Caco-2 (cell line): Measurements from ENCODE around the gene DLD. TPM values are rescaled to one million over a fixed set of nuclear protein-coding genes. Genes with fewer than 3 reads are reported as not detected.

Experiments used
- BruUV-seq: library from RNA; stranded (reverse); fragments of 400-500 nt; replicated peaks from 2 replicates; lab custom pipeline; 2021; lab: Mats Ljungman, UMichigan
- CTCF ChIA-PET: fragments of 300-600 bp; sonication (Branson Sonifier 250); formaldehyde crosslinking; loops from one replicate; lab custom pipeline; 2022; ENCODE audit warnings: antibody characterized with exemption; lab: Charles Lee
- POLR2A ChIA-PET: fragments of 300-600 bp; sonication (Branson Sonifier 250); formaldehyde crosslinking; loops from one replicate; lab custom pipeline; 2022; ENCODE audit warnings: antibody characterized with exemption; lab: Charles Lee
- DNase-seq, 2 experiments: peaks; one replicate each; pipeline versions ENCODE4 v3.0.0 to v3.0.0-alpha.2; 2020 to 2022
- H3K27me3 ChIP-seq: replicated peaks from 2 replicates; pipeline ENCODE4 v1.6.0; 2011; ENCODE audit warnings: low read length; ENCODE audit not compliant: control insufficient read depth, insufficient read depth
- H3K36me3 ChIP-seq: 2 replicates; pipeline ENCODE4 v1.5.1; 2011; ENCODE audit warnings: low read length; ENCODE audit not compliant: control insufficient read depth, insufficient read depth
- H3K4me1 ChIP-seq: fragments of 250-450 bp; sonication (Bioruptor Pico); 2 replicates; pipeline ENCODE4 v1.5.1; 2020; ENCODE audit warnings: mild to moderate bottlenecking
- H3K4me3 ChIP-seq: 2 replicates; pipeline ENCODE4 v1.5.1; 2011; ENCODE audit warnings: low read depth, mild to moderate bottlenecking, control low read depth, low read length
- H3K9me3 ChIP-seq: fragments of 250-450 bp; sonication (Bioruptor Pico); 2 replicates; pipeline ENCODE4 v1.5.1; 2020; ENCODE audit warnings: mild to moderate bottlenecking, moderate library complexity
- H3K27ac Mint-ChIP-seq: one replicate; pipeline ENCODE4 v1.8.0; 2022; ENCODE audit warnings: mixed read lengths; ENCODE audit not compliant: unreplicated experiment
- H3K27me3 Mint-ChIP-seq: one replicate; pipeline ENCODE4 v1.8.0; 2022; ENCODE audit warnings: mixed read lengths; ENCODE audit not compliant: insufficient read depth, unreplicated experiment
- H3K36me3 Mint-ChIP-seq: one replicate; pipeline ENCODE4 v1.8.0; 2022; ENCODE audit warnings: mild to moderate bottlenecking, mixed read lengths; ENCODE audit not compliant: insufficient read depth, unreplicated experiment
- H3K4me1 Mint-ChIP-seq: one replicate; pipeline ENCODE4 v1.8.0; 2022; ENCODE audit warnings: low read depth, mixed read lengths; ENCODE audit not compliant: unreplicated experiment
- H3K4me3 Mint-ChIP-seq: one replicate; pipeline ENCODE4 v1.8.0; 2022; ENCODE audit warnings: mild to moderate bottlenecking, moderate library complexity, mixed read lengths; ENCODE audit not compliant: unreplicated experiment
- H3K9me3 Mint-ChIP-seq: one replicate; pipeline ENCODE4 v1.8.0; 2022; ENCODE audit warnings: mixed read lengths; ENCODE audit not compliant: unreplicated experiment
- intact Hi-C: fragments of 100-400 bp; cut with micrococcal nuclease; formaldehyde crosslinking; loops from one replicate; pipeline ENCODE4 v1.10.0; 2022; ENCODE audit not compliant: unreplicated experiment
- total RNA-seq: library from RNA; stranded (reverse); gene quantifications from 2 replicates; pipeline ENCODE4 v1.2.3, GENCODE V29; 2022
- TF ChIP-seq, protein P1 (sequence below), 2 experiments: fragments of 200-600 bp in 1 of 2; IDR thresholded peaks; 1 replicate in 1 of 2; 2 replicates in 1 of 2; pipeline versions ENCODE4 v1.5.1 to v1.8.0; 2011 to 2022; ENCODE audit warnings: antibody characterized with exemption in 1 of 2, control low read depth in 1 of 2, inconsistent platforms in 1 of 2, low read depth in 1 of 2, low read length in 1 of 2, mild to moderate bottlenecking in 1 of 2, moderate library complexity in 1 of 2; ENCODE audit not compliant: insufficient read depth in 1 of 2, severe bottlenecking in 1 of 2, unreplicated experiment in 1 of 2

Gene DLD
- total RNA-seq, 1 experiment from 2014 or later = 141 TPM

- H3K4me1 ChIP-seq = peaks cover 57% of the 10 kb centered on the region
- no peaks in the 10 kb centered on the region for H3K27me3 Mint-ChIP-seq
- peaks cover 64% of the 10 kb centered on the region for H3K36me3 Mint-ChIP-seq
- no peak for DNase-seq
- H3K9me3 Mint-ChIP-seq = no peaks in the 10 kb centered on the region
- no peak overlapping the region for H3K4me3 Mint-ChIP-seq
- H3K4me3 ChIP-seq = no peak overlapping the region
- CTCF ChIA-PET = no interaction called here
- intact Hi-C loops = no loop called here
- TF ChIP-seq, protein P1, sequence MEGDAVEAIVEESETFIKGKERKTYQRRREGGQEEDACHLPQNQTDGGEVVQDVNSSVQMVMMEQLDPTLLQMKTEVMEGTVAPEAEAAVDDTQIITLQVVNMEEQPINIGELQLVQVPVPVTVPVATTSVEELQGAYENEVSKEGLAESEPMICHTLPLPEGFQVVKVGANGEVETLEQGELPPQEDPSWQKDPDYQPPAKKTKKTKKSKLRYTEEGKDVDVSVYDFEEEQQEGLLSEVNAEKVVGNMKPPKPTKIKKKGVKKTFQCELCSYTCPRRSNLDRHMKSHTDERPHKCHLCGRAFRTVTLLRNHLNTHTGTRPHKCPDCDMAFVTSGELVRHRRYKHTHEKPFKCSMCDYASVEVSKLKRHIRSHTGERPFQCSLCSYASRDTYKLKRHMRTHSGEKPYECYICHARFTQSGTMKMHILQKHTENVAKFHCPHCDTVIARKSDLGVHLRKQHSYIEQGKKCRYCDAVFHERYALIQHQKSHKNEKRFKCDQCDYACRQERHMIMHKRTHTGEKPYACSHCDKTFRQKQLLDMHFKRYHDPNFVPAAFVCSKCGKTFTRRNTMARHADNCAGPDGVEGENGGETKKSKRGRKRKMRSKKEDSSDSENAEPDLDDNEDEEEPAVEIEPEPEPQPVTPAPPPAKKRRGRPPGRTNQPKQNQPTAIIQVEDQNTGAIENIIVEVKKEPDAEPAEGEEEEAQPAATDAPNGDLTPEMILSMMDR (IDR thresholded peaks at IDR 0.05; ENCODE audit: insufficient read depth in 1 of 2, low read depth in 1 of 2, low read length in 1 of 2, severe bottlenecking in 1 of 2, unreplicated experiment in 1 of 2) = no peak
- POLR2A ChIA-PET = no interaction called here
- H3K4me1 Mint-ChIP-seq = no peaks in the 10 kb centered on the region
- H3K9me3 ChIP-seq = no peaks in the 10 kb centered on the region
- no peak overlapping the region for H3K27ac Mint-ChIP-seq
- no TSS peak for BruUV-seq
- no peaks in the 10 kb centered on the region for H3K27me3 ChIP-seq
- peaks cover 5% of the 10 kb centered on the region; the same call in 1 of the 2 replicates for H3K36me3 ChIP-seq
These were observed 77.5 kb downstream of the DLD start for GRCh38 chr7:107968449-107968848.

DNA sequence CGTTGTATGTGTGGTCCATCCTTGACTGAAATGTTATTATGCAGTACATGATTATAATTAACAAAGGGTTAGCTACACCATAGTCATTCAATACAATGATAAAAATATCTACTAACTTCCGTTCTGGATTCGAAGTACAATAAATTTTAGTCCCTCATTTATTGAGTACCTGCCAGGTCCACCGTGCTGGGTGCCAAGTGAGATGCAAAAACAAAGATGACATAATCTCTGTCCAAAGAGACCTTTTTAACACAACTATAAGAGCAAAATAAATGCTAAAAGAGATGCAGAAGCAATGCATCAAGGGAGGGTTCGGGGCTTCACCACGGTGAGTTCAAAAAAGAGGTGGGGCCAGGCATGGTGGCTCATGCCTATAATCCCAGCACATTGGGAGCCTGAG lies 78.9 kb downstream of the DLD start:
- CTCF ChIA-PET = no interaction called here
- no peak overlapping the region for H3K4me3 ChIP-seq
- Mint-ChIP-seq H3K27ac (peak overlapping the region; percentile 29), H3K36me3 (peaks cover 62% of the 10 kb centered on the region), H3K9me3 (no peaks in the 10 kb centered on the region), H3K27me3 (no peaks in the 10 kb centered on the region), H3K4me3 (no peak overlapping the region), H3K4me1 (no peaks in the 10 kb centered on the region)
- H3K36me3 ChIP-seq = peaks cover 3% of the 10 kb centered on the region; the same call in 1 of the 2 replicates
- POLR2A ChIA-PET = no interaction called here
- TF ChIP-seq, protein P1 (IDR thresholded peaks at IDR 0.05; ENCODE audit: insufficient read depth in 1 of 2, low read depth in 1 of 2, low read length in 1 of 2, severe bottlenecking in 1 of 2, unreplicated experiment in 1 of 2) = no peak
- DNase-seq = no peak
- H3K4me1 ChIP-seq = peaks cover 59% of the 10 kb centered on the region
- no TSS peak for BruUV-seq
- no peaks in the 10 kb centered on the region for H3K27me3 ChIP-seq
- H3K9me3 ChIP-seq = no peaks in the 10 kb centered on the region
- intact Hi-C loops = no loop called here

Other genes with a start within 250 kb of the DLD start
- gene SLC26A4, start 230.4 kb upstream of the DLD start, total RNA-seq = not detected in 2 replicates
- 35.9 and 39.1 TPM in 2 replicates for gene CBLL1, start 147.0 kb upstream of the DLD start, total RNA-seq
- 0.79 and 2.0 TPM in 2 replicates for gene SLC26A3, start 88.0 kb upstream of the DLD start, total RNA-seq
- gene LAMB1, start 112.0 kb downstream of the DLD start, total RNA-seq = 418 and 431 TPM in 2 replicates
- gene LAMB4, start 239.2 kb downstream of the DLD start, total RNA-seq = 0.51 and 0.52 TPM in 2 replicates